NCI-H460 (cell line): ENCODE data around the gene WLS. TPM values are rescaled to one million over a fixed set of nuclear protein-coding genes. Genes with fewer than 3 reads are reported as not detected.

Experiments used
- DNase-seq: peaks from one replicate; pipeline ENCODE4 v3.0.0-alpha.2; 2016; ENCODE audit warnings: low read depth; ENCODE audit errors: extremely low read depth
- total RNA-seq: library from RNA; depleted of rRNA; stranded (reverse); fragments of >200 nt; shearing (Covaris generic); gene quantifications from 2 replicates; pipeline ENCODE4 v1.2.3, GENCODE V29; 2014

Gene WLS
- total RNA-seq, 1 experiment from 2014 or later: 27.3 TPM

- no peak for DNase-seq
Observed at GRCh38 chr1:68142036-68142435, 90.3 kb downstream of the WLS start.

DNA sequence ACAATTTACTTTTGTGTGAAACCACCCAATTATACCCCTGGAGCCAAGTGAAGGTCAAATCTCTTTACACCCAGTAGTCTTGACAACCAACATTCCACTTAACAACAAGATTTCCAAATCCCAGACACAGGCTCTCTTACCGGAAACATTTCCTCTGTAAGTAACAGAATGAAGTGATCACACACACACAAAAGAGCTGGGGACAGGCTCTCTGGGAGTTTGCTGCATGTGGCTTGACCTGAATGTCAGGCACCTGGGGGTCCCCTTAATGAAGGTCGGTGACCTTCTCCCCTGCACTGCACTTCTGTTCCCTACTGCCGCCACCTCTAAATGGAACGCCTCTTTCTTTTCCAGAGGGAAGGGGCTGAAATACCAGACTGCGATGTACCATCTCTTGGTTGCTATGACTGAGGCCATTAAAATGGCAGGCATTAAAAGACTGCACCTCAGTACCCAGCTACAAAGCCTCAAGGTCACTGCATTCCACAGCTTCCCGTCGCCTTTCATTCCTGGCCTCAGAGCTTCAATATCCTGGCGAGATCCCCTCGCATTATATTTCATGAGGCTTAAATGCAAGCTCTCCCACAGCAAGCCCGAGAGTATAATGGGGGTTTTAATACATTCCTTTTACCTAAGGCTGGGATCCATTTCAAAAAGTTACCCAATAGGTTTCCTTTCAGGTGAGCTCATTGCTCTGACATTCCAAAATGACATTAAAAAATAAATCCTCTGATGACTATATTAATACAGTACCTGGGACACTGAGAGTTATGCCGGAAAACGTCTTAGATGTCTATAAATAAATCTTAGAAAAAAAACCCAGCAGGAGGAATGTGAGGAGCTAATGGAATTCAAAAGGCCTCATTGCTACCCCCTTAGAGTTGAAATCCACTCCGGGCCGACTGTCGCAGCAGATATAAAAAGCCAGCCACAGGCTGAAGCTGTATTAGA lies 91.0 kb downstream of the WLS start:
- no peak for DNase-seq

- DNase-seq: no peak
Observed at GRCh38 chr1:68140536-68140935, 91.8 kb downstream of the WLS start.

DNA sequence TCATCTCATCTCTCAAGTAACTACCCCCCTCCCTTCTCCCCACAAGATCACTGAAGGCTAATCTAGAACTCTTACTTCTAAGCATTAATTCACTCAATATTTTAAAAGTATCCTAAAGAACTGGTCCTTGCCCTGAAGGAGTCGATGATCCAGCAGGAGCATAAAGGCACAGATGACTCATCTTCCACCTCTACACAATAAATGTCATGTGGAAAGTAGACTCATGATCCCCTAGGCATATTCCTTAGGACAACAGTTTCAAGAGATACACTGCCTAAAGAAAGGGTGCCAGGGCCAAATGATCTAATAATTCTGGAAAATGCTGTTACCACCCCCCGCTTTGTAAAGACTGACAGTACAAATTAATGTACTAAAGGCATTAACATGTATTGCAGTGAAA lies 96.1 kb downstream of the WLS start:
- DNase-seq: no peak

- no peak for DNase-seq
Observed at GRCh38 chr1:68132426-68133130, 99.7 kb downstream of the WLS start.

- no peak for DNase-seq
Observed at GRCh38 chr1:68131261-68131660, 101.1 kb downstream of the WLS start.

GRCh38 chr1:68129536-68130250 lies 102.6 kb downstream of the WLS start:
- no peak for DNase-seq

- DNase-seq: no peak
Observed at GRCh38 chr1:68128820-68129219, 103.5 kb downstream of the WLS start.

DNA sequence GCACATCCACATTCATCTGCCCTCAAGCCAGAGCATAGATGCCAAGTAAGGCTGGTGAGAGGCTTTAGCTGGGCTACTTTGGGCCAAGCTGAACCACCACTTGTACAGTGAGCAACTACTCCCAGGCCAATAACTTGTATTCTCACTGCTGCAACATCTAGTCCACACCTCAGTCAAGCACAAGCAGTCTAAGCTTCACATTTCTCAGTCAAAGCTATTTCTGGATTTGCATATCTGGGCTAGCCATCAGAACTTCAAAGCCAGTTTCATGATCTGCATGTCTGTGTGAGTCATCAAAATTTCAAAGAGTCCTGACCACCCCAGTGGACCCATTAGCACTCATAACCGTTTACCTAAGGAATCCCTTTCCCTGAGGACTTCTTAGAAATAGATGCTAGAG lies 104.2 kb downstream of the WLS start:
- DNase-seq: no peak

DNA sequence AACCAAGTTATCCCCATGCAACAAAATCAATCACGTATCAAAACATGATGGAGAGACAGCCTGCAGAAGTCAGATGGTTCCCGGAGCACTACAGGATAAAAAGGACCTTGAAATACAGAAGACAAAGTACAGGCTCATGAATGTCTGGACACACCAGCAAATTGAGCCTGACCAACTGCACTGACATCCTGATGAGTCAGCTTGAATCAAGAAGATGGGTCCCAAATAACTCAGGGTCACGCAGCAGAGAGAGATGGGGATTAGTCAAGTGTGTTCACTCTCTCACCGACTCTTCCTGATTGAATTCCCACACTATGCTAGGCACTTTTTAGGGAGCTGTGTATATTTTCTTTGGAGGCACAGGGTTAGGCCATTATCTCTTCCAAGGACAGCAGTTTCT lies 110.8 kb downstream of the WLS start:
- no peak for DNase-seq

DNA sequence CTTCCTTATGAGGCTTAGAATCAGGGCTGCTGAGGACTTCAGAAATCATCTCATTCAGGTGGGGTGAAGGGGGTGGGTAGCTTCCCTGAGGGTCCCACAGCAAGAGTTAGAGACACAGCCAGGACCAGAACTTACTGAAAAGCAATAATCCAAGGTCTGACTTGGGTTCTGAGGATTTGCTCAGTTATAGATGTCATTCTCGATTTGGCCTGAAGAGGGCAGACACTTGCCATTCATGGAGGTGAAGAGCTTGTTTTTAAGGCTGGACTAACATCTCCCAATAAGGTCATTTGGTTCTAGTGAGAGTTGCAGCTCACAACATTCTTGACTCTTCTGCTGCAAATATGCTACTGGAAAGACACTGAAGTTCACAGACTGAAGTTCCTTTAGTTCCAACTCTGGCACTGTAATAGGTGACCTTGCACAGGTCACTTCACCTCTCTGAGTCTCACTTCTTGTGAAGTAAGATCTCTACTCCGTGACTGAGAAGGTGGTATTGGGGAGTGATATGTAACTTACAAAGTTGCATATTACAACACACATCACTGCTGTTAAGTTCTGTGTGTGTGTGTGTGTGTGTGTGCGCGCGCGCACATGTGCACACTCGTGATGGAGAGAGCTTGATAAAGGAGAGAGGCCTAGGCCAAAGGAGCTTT lies 112.1 kb downstream of the WLS start:
- DNase-seq: peak; percentile 69

DNA sequence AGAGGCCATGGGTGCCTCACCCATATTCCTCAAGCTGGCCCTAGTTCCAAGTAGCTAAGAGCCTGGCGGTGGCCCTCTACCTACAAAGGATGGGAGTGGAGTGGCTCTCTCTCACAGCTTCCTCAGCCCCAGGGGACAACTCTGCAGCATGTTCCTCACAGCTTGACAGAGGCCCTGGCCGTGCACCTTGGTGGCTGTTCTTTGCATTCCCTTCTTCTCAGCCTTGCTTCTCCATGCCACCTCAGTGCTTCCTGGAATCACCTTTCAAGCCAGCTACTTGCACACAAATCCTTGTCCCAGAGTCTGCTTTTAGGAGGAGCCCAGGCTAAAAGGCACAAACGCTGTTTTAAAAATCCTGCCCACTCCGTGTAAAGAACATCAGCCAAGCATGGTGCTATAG lies 112.9 kb downstream of the WLS start:
- DNase-seq: no peak

DNA sequence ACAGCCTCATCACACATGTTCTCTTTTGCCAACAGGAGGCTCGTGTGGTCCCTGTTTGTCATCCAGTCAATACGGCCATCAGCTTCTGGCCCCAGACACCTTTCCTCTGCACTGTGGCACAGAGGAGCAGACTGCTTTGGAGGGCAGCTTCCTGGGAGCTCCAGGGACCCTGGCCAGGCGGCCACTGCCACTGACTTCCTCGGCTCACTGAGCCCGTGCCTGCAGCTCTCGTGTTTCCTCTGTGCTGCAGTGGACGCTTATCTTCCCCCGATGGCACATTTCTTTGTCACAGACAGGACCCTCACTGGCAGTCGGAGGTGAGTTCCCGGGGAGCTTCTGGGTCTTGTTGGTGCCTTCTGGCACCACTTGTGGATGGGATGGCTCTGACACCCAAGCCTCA lies 114.9 kb downstream of the WLS start:
- DNase-seq: no peak

DNA sequence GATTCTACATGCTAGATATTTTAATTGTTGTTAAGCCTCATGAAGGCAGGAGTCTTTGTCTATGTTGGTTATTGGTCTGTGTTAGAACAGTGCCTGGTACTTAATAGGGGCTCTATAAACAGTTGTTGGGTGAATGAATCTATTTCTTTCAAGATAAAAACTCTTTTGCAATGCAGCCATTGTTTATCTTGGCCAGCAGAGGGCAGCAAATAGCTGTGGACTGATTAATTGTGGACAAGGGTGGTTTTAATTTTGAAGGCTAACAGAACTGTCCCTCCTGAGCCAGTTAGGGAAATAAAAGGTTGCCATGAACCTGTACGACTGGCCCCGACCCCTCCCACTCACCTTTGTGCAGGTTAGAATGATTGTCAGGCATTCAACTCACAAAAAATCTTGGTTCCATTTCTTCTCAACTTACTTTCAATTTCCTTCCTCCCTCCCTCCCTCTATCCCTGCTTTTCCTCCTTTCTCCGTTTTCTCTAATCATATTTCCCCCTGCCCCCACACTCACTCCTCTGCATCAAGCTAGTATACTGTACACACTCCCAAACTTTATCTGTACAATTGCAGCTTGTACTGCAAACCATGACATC lies 115.6 kb downstream of the WLS start:
- peak; percentile 44 for DNase-seq

GRCh38 chr1:68115308-68115707 lies 117.0 kb downstream of the WLS start:
- no peak for DNase-seq

DNA sequence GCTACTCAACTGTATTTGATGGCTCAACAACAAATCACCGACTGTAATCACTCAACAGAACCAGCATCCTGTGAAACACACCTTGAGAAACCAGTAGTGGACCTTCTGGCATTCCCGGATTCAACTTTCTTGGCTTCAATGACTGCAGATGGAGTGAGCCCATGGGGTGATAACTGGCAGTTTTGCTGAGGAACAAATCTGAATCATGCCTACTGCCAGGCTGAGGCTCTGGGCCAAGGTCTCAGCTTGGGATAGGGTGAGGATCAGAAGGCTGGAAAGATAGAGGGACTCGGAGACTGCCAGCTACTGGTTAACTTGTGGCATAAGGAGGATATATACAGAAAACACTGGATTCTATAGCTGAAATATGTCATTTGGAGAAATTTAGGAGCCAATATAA lies 118.4 kb downstream of the WLS start:
- no peak for DNase-seq

- peak; percentile 30 for DNase-seq
Observed at GRCh38 chr1:68112835-68113243, 119.5 kb downstream of the WLS start.

- DNase-seq: peak; percentile 48
Observed at GRCh38 chr1:68111519-68112436, 120.5 kb downstream of the WLS start.

DNA sequence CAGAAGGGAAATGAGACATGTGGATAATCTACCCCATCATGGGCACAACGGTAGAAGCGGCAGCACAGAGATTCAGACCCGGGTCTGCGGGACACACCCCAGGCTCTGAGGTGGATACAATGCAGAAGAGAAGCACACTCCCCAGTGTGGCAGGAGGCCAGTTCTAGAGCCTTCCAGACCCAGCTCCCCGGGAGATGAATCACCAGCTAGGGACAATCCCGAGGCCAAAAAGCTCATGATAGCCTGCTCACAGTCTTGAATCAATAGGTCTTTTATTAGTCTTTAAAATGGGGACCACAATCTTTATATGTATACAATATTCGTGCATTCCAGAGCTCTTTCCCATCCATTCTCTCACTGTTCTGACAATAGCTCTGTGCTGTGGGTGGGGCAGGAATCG lies 124.6 kb downstream of the WLS start:
- DNase-seq: no peak
